HG03159 (cell line): ENCODE results near the gene JUNB.
A peak's percentile ranks its signal among the peaks of the same experiment; 100 is the strongest.
"Not testable (repeated sequence)": the region's sequence is repeated elsewhere in the genome, so short reads cannot be mapped to it uniquely, and the experiment has no call there.

Experiments used
- ATAC-seq: cut with Tn5 transposase; IDR thresholded peaks from one replicate; pipeline ENCODE4 v1.9.1; 2021; ENCODE audit warnings: mild to moderate bottlenecking, moderate library complexity; ENCODE audit not compliant: unreplicated experiment

Gene JUNB

DNA sequence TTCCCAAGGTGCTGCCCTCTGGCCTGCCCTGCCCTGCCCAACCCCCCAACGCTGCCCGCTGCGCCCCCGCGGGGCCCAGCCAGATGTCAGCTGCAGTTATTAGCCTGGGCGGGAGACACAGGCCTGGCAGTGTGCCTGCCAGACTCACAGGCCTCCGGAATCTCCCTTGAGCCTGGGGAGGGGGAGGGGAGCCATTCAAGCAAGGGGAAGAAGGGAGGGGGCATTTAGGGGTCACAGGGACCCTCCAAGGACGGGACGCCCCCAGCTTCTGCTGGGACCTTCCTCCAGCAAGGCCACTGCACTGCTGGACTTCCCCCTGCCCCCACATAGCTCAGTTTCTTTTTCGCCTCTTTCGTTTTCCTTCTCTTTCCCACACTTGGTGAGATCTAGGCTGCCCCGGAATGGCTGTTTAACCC lies 2.6 kb upstream of the JUNB start:
- no peak for ATAC-seq

DNA sequence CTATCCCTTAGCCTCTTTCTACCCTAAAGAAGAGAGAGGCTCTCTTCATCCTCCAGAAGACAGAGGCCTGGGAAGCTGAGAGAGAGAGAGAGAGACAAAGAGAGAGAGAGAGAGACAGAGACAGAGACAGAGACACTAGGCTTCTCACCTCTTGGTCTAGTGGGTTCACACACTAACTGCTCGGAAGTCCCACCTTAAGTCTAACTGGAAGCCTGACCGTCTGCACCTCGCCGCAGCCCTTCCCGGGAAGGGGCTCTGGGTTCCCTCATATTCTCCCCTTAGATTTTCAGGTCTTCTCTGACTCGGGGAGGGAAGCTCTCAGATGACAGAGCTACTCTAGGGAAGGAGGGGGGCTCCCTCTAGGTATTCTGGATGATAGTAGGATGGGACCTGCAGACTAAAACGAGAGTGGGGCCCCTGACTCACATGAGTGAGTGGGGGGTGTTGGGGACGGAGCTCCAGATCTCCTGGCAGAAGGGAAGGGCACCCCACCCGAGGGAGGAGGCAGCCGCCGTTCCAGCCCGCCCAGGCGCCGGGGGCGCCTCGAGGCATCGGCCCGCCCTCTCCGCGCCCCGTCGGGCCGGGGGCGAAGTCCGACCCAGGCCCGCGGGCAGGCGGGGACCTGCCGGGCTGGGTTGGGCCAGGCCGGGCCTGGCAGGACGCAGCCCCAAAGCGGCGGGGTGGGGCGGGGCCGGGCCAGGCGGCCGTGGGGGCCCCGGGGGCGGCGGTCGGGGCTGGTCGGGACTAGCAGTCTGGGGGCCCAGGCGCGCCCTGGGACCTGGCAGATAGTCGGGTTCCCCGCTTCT lies 2.0 kb upstream of the JUNB start:
- no peak for ATAC-seq

DNA sequence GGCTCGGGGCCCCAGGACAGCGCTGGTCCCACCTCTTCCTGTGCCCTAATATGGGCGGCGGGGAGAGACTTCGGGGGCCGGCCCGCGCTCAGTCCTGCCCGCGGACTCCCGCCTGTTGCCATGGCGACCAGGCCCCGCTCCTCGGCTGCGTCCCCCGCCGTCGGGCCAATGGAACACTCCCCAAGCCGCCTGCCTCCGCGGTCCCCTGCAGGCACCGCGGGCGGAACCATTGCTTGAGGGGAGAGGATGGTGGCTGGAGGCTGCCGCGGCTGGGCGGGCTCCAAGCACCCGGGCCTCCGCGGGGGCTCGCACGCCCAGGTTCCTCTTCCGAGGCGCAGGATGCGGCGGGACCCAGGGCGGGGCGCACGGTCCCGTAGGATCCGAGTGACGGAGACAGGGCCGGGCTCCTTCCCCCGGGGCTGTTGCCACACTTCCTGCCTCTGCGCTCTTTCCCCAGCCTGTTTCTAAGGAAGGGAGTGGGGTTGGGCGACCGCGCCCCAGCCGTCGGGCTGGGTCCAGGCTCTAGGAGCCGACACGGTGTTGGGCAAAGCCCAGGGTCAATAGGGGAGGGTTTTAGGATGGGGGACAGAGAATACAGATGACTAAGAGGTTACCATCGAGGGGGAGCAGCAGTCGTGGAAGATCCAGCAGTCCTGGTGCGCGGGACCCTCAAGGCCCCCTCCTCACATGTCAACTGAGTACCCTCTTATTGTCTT lies 1.2 kb upstream of the JUNB start:
- ATAC-seq = peak; percentile 41

- ATAC-seq = no peak
These were observed 500 bp upstream of the JUNB start for GRCh38 chr19:12790628-12791344.

- no peak for ATAC-seq
These were observed 966 bp downstream of the JUNB start for GRCh38 chr19:12792051-12792852.

DNA sequence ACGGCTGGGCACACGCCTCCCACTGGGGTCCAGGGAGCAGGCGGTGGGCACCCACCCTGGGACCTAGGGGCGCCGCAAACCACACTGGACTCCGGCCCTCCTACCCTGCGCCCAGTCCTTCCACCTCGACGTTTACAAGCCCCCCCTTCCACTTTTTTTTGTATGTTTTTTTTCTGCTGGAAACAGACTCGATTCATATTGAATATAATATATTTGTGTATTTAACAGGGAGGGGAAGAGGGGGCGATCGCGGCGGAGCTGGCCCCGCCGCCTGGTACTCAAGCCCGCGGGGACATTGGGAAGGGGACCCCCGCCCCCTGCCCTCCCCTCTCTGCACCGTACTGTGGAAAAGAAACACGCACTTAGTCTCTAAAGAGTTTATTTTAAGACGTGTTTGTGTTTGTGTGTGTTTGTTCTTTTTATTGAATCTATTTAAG lies 1.6 kb downstream of the JUNB start:
- no peak for ATAC-seq

- ATAC-seq = peak; percentile 29
These were observed 2.3 kb downstream of the JUNB start for GRCh38 chr19:12793290-12794195.

- no peak for ATAC-seq
These were observed 3.1 kb downstream of the JUNB start for GRCh38 chr19:12794196-12794941.

DNA sequence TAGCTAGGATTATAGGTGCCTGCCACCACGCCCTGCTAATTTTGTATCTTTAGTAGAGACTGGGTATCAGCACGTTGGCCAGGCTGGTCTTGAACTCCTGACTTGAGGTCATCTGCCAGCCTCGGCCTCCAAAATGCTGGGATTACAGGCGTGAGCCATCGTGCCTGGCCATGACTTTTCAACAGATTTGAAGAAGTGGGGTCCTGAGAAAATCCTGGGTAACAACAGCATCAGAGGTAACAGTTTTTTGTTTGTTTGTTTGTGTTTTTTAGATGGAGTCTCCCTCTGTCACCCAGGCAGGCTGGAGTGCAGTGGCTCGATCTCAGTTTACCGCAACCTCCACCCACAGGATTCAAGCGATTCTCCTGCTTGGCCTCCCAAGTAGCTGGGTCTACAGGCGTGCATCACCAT lies 3.7 kb downstream of the JUNB start:
- ATAC-seq = no peak

DNA sequence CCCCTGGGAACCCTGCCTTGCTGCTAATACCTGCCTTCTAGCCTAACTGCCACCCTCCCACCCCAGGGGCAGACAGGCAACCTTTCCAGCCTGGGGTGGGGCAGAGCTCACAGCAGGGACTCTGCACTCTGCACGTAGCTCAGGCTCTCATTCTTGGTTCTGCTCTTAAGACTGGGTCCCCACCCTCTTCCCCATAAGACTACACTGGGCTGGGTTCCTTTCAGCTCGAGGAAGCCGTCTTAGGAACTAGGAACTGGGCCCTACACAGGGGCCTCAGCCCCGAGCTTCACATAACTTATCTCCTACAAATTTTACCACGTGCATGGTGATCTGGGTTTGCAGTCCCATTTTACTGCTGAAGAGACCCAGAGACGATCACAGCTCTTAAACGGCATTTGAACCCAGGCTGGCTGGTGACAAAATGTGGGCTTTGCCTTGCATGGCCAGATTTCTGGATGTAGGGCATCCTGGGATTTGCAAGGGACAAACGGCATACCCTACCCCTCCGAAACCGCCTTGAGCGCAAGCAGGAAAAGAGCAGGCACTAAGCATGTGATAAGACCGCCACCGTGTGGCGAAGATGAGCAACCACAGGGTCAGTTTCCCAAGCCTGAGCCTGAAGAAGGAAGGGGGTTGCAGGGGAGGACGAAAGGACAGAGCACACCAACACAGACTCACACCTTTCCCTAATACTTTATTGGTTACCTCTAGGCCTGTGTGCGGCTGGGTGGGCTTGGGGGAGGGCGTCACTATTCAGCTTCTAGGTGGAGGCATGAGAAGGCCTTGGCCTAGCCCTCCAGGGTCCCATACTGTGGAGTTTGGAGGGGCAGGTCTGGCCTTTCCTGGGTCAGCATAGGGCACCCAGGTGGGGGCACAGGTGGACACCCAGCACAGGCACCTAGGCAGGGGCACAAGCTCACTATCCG lies 5.1 kb downstream of the JUNB start:
- no peak for ATAC-seq

DNA sequence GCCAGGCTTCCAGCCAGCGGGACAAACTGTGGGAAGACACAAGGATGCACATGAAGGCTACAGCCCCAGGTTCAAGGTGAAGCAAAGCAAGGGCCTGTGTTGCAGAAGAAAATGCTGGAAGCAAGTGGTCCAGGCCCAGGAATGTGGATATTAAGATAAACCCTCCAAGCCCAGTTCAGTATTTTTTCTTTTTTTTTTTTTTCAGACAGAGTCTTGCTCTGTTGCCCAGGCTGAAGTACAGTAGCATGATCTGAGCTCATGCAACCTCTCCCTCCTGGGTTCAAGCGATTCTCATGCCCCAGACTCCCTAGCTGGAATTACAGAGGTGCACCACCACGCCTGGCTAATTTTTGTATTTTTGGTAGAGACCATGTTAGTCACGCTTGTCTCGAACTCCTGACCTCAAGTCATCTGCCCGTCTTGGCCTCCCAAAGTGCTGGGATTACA lies 5.9 kb downstream of the JUNB start:
- ATAC-seq = no peak

GRCh38 chr19:12797607-12798006 lies 6.3 kb downstream of the JUNB start:
- not testable (repeated sequence) for ATAC-seq

GRCh38 chr19:12799742-12800465 lies 8.6 kb downstream of the JUNB start:
- no peak for ATAC-seq

DNA sequence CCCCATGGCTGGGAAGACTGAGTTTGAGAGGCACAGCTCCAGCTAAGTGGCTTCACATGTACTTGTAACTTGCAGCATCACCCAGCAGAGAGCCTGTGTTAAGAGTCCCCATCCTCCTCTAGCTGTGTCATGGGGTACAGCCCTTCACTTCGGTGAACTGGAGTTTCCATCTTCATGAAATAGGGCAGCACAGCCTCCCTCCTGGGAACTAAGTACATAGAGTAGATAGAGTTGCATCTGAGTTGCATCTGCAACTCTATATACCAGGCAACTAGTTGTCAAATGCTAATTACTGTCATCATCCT lies 9.1 kb downstream of the JUNB start:
- ATAC-seq = no peak

DNA sequence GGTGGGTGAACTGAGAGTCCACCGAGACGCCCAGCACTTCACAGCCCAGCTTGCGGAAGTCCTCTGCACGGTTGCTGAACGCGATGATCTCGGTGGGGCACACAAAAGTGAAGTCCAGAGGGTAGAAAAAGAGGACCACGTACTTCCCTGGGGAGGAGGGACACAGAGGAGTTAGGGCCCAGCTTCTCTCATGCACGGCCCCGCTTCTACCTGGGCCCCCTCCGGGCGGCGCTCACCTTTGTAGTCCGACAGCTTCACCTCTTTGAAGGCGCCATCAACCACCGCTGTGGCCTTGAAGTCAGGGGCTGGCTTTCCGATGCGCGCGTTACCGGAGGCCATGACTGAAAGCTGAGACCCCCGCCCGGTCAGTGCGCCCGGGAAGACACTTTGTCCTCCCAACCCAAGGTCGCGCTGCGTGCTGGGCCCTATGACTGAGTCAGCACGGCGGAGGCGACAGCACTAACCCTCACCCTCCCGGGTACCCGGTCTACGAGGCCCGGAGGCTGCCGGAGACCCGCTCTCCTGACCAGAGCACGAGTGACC lies 9.7 kb downstream of the JUNB start:
- no peak for ATAC-seq

GRCh38 chr19:12801466-12802266 lies 10.4 kb downstream of the JUNB start, which contains the start of the genes PRDX2 and THSD8:
TSS of gene PRDX2 (minus strand) at chr19:12801800. CDS start at chr19:12801261, 539 bp downstream.
TSS of gene THSD8 (plus strand) at chr19:12802069. CDS start at chr19:12802072, 3 bp downstream.
- peak; percentile 46 for ATAC-seq
